Measurements from ENCODE around the gene ZNF8. TPM values are rescaled to one million over a fixed set of nuclear protein-coding genes. Genes with fewer than 3 reads are reported as not detected.

The ZNF8 gene
- total and polyA plus RNA-seq, 11 donors = 2.6 to 7.8 (median 5.2) TPM

- no peak for ATAC-seq
- 80 to 89% (median 84%) methylated on average over 2 of the region's 2 CpGs for WGBS, 4 donors
- DNase-seq = no peak
- H3K4me1 ChIP-seq = peaks cover 0 to 15% (median 10%) of the 10 kb centered on the region in 12 donors
- peaks cover 0 to 76% (median 42%) of the 10 kb centered on the region in 12 donors for H3K9me3 ChIP-seq
- TF ChIP-seq CTCF (IDR thresholded peaks at IDR 0.05) (no peak), POLR2A (IDR thresholded peaks at IDR 0.05) (no peak)
- H3K4me3 ChIP-seq = no peak overlapping the region
- H3K27me3 ChIP-seq = no peaks in the 10 kb centered on the region
- H3K27ac ChIP-seq = no peak overlapping the region
- H3K36me3 ChIP-seq = peaks cover 3 to 64% (median 18%) of the 10 kb centered on the region in 9 donors
- intact Hi-C loops (cut with DNase I) = loop anchor here in 2 of 10 donors (5.0 to 10.0 kb wide), 2 partner anchors 90 to 92 kb away; partner anchors contain the start of gene ZNF274 (in 2 of the 2)
Observed at GRCh38 chr19:58274771-58275201, 4.0 kb upstream of the ZNF8 start.

- 90 to 98% (median 97%) methylated on average over 3 of the region's 3 CpGs for WGBS, 4 donors
Observed at GRCh38 chr19:58275564-58275963, 3.2 kb upstream of the ZNF8 start.

GRCh38 chr19:58277197-58277596, 1.6 kb upstream of the ZNF8 start:
- H3K4me3 ChIP-seq = peak overlapping the region in 2 of 12 donors; percentile 83 to 97
- ATAC-seq = no peak
- H3K4me1 ChIP-seq = peaks cover 0 to 28% (median 16%) of the 10 kb centered on the region in 12 donors
- WGBS, 4 donors = 88 to 94% (median 92%) methylated on average over 6 to 7 of the region's 7 CpGs
- TF ChIP-seq POLR2A (IDR thresholded peaks at IDR 0.05) (no peak), CTCF (IDR thresholded peaks at IDR 0.05) (no peak)
- H3K36me3 ChIP-seq = peaks cover 0 to 40% (median 7%) of the 10 kb centered on the region in 9 donors
- no peak for DNase-seq
- peaks cover 0 to 52% (median 18%) of the 10 kb centered on the region in 12 donors for H3K9me3 ChIP-seq
- peak overlapping the region in 1 of 12 donors; percentile 98 for H3K27ac ChIP-seq
- H3K27me3 ChIP-seq = no peaks in the 10 kb centered on the region
- intact Hi-C loops (cut with DNase I) = loop anchor here in 2 of 10 donors (5.0 to 10.0 kb wide), 2 partner anchors 92 to 95 kb away; partner anchors contain the start of gene ZNF274 (in 2 of the 2)

More at GRCh38 chr19:58275564-58275963, 3.2 kb upstream of the ZNF8 start:
- no peaks in the 10 kb centered on the region for H3K27me3 ChIP-seq
- no peak for TF ChIP-seq CTCF (IDR thresholded peaks at IDR 0.05)
- TF ChIP-seq POLR2A (IDR thresholded peaks at IDR 0.05) = no peak
- H3K4me3 ChIP-seq = no peak overlapping the region
- DNase-seq = no peak
- intact Hi-C loops (cut with DNase I) = loop anchor here in 2 of 10 donors (5.0 to 10.0 kb wide), 2 partner anchors 91 to 93 kb away; partner anchors contain the start of gene ZNF274 (in 2 of the 2)
- H3K4me1 ChIP-seq = peaks cover 0 to 22% (median 15%) of the 10 kb centered on the region in 12 donors
- ATAC-seq = no peak
- peaks cover 3 to 56% (median 18%) of the 10 kb centered on the region in 9 donors for H3K36me3 ChIP-seq
- H3K27ac ChIP-seq = no peak overlapping the region
- peaks cover 0 to 68% (median 34%) of the 10 kb centered on the region in 12 donors for H3K9me3 ChIP-seq

GRCh38 chr19:58277748-58278540, 811 bp upstream of the ZNF8 start:
- Histone ChIP-seq H3K27me3 (no peaks in the 10 kb centered on the region), H3K9me3 (peaks cover 0 to 44% (median 13%) of the 10 kb centered on the region in 12 donors), H3K4me1 (peaks cover 0 to 28% (median 16%) of the 10 kb centered on the region in 12 donors), H3K27ac (peak overlapping the region; percentile 91 to 98 (median 94)), H3K4me3 (peak overlapping the region; percentile 75 to 97 (median 83)), H3K36me3 (peaks cover 0 to 32% (median 5%) of the 10 kb centered on the region in 9 donors)
- WGBS, 4 donors = 39 to 43% (median 42%) methylated on average over 25 of the region's 25 CpGs
- no peak for DNase-seq
- peak in 1 of 4 donors; percentile 2 for ATAC-seq
- no peak for TF ChIP-seq POLR2A (IDR thresholded peaks at IDR 0.05)
- TF ChIP-seq CTCF (IDR thresholded peaks at IDR 0.05) = no peak
- intact Hi-C loops (cut with DNase I) = loop anchor here in 5 of 10 donors (1.0 to 10.0 kb wide), 6 partner anchors 27 to 96 kb away; partner anchors contain the start of genes ZNF274 (in 4 of the 5), ERVK3-1 (in 2 of the 5) and ZNF544 (in 2 of the 5)

All from heart left ventricle (tissue), 16 donors.